SK-N-MC (cell line): ENCODE measurements around the gene LRP3.

ENCODE experiments used
- EZH2 ChIP-seq: fragments of 200-600 bp; sonication (generic); IDR thresholded peaks from one replicate; pipeline ENCODE4 v1.6.1; 2017; ENCODE audit warnings: antibody characterized with exemption
- FOXP2 ChIP-seq: optimal IDR thresholded peaks from 2 replicates; pipeline ENCODE3; 2011; ENCODE audit warnings: mild to moderate bottlenecking, moderate library complexity; ENCODE audit not compliant: insufficient read depth; ENCODE audit errors: extremely low read length, control extremely low read depth
- POLR2AphosphoS5 ChIP-seq: IDR thresholded peaks from 2 replicates; pipeline ENCODE4 v1.6.1; 2012; ENCODE audit warnings: mild to moderate bottlenecking, low read depth, low read length, borderline replicate concordance

DNA sequence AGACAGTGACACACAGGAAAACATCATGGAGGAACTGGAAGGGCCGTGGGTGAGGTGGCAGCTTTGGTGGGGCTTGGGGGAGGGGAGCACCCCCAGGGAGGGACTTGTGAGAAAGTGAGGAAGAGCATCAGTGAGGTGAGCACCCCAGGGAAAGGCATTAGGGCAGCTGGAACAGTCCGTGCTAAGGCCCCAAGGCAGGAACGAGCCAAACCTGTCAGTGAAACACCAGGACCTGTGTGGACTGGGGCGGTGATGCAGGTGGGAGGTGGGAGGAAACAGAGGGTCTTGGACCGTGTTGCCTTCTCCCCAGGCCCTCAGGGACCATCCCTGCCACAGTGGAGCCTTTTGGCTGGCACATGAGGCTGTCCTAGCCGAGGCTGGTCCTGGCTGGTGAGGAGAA lies 48.8 kb downstream of the LRP3 start:
- TF ChIP-seq EZH2 (no peak), POLR2AphosphoS5 (no peak), FOXP2 (no peak)
